ENCODE data around the gene SAXO1. TPM values are rescaled to one million over a fixed set of nuclear protein-coding genes. Genes with fewer than 3 reads are reported as not detected.

The SAXO1 gene
- total RNA-seq, 1 donor from 2014 or later = 0.17 TPM

DNA sequence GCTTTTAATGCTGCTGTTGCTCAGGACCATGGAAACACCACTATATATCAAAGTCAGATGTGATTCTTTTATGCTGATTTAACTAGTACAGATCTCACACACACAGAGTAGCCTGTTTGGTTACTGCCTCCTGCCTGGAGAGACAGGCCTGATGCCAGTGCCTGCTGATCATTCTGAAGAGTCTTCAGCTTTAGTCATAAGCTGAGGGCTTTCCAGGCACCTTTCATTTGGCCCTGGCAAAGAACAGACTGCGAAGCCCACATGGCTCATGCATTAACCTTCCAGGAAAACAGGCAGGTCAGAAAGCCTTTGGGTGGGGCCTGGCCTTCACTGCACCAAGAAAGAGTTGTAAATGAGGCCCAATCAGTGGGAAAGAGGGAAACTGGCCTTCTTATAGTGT is 144.7 kb downstream of the SAXO1 start:
- Mint-ChIP-seq H3K27me3 (ENCODE audit: low read depth) (no peaks in the 10 kb centered on the region), H3K9me3 (ENCODE audit: low read depth) (peaks cover 10% of the 10 kb centered on the region), H3K36me3 (ENCODE audit: low read depth) (peaks cover 3% of the 10 kb centered on the region), H3K4me1 (ENCODE audit: low read depth) (peaks cover 16% of the 10 kb centered on the region), H3K4me3 (ENCODE audit: unreplicated experiment) (no peak overlapping the region), H3K27ac (ENCODE audit: unreplicated experiment) (no peak overlapping the region)
- TF ChIP-seq, protein P1, sequence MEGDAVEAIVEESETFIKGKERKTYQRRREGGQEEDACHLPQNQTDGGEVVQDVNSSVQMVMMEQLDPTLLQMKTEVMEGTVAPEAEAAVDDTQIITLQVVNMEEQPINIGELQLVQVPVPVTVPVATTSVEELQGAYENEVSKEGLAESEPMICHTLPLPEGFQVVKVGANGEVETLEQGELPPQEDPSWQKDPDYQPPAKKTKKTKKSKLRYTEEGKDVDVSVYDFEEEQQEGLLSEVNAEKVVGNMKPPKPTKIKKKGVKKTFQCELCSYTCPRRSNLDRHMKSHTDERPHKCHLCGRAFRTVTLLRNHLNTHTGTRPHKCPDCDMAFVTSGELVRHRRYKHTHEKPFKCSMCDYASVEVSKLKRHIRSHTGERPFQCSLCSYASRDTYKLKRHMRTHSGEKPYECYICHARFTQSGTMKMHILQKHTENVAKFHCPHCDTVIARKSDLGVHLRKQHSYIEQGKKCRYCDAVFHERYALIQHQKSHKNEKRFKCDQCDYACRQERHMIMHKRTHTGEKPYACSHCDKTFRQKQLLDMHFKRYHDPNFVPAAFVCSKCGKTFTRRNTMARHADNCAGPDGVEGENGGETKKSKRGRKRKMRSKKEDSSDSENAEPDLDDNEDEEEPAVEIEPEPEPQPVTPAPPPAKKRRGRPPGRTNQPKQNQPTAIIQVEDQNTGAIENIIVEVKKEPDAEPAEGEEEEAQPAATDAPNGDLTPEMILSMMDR (IDR thresholded peaks at IDR 0.05) = no peak
- DNase-seq (ENCODE audit: low spot score) = no peak

- DNase-seq (ENCODE audit: low spot score) = no peak
- H3K36me3 Mint-ChIP-seq (ENCODE audit: low read depth) = peaks cover 3% of the 10 kb centered on the region
- H3K4me3 Mint-ChIP-seq (ENCODE audit: unreplicated experiment) = no peak overlapping the region
- H3K4me1 Mint-ChIP-seq (ENCODE audit: low read depth) = peaks cover 16% of the 10 kb centered on the region
- H3K27me3 Mint-ChIP-seq (ENCODE audit: low read depth) = no peaks in the 10 kb centered on the region
- TF ChIP-seq, protein P1 (IDR thresholded peaks at IDR 0.05) = no peak
- H3K9me3 Mint-ChIP-seq (ENCODE audit: low read depth) = peaks cover 13% of the 10 kb centered on the region
- H3K27ac Mint-ChIP-seq (ENCODE audit: unreplicated experiment) = no peak overlapping the region
These were observed 145.5 kb downstream of the SAXO1 start for GRCh38 chr9:18887546-18887945.

GRCh38 chr9:18881758-18882157 is 151.3 kb downstream of the SAXO1 start:
- TF ChIP-seq, protein P1 (IDR thresholded peaks at IDR 0.05) = no peak
- no peaks in the 10 kb centered on the region for H3K4me1 Mint-ChIP-seq (ENCODE audit: low read depth)
- peaks cover 3% of the 10 kb centered on the region for H3K36me3 Mint-ChIP-seq (ENCODE audit: low read depth)
- no peaks in the 10 kb centered on the region for H3K27me3 Mint-ChIP-seq (ENCODE audit: low read depth)
- no peak overlapping the region for H3K27ac Mint-ChIP-seq (ENCODE audit: unreplicated experiment)
- no peak overlapping the region for H3K4me3 Mint-ChIP-seq (ENCODE audit: unreplicated experiment)
- no peak for DNase-seq (ENCODE audit: low spot score)
- H3K9me3 Mint-ChIP-seq (ENCODE audit: low read depth) = peaks cover 16% of the 10 kb centered on the region

DNA sequence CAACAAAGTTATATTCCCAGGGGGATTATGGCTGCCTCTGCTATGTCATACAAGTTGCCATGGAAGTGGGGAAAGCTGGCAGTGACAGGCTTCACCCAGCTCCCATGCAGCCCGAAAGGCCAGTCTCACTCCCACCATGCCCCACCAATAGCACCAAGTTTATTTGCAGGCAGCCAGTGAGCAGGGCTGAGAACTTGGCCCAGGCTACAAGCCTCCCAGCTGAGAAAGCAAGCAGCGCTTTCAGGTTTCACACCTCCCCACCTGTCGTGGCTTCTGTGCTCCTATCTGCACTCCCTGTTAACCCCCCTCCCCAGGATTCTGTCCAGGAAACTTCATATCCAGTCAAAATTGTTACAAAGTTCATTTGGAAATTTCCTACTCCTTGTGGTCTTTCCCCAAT is 155.0 kb downstream of the SAXO1 start:
- no peak for DNase-seq (ENCODE audit: low spot score)
- peaks cover 1% of the 10 kb centered on the region for H3K27me3 Mint-ChIP-seq (ENCODE audit: low read depth)
- TF ChIP-seq, protein P1 (IDR thresholded peaks at IDR 0.05) = no peak
- no peak overlapping the region for H3K4me3 Mint-ChIP-seq (ENCODE audit: unreplicated experiment)
- H3K27ac Mint-ChIP-seq (ENCODE audit: unreplicated experiment) = no peak overlapping the region
- H3K9me3 Mint-ChIP-seq (ENCODE audit: low read depth) = peaks cover 15% of the 10 kb centered on the region
- H3K4me1 Mint-ChIP-seq (ENCODE audit: low read depth) = no peaks in the 10 kb centered on the region
- peaks cover 2% of the 10 kb centered on the region for H3K36me3 Mint-ChIP-seq (ENCODE audit: low read depth)

Other genes with a start within 250 kb of the SAXO1 start
- gene RRAGA, start 16.2 kb upstream of the SAXO1 start, total RNA-seq = 98.3 to 107 TPM (median 104 TPM) in 3 replicates
- 6.1 to 10.2 TPM (median 7.6 TPM) in 3 replicates for gene HAUS6, start 69.7 kb upstream of the SAXO1 start, total RNA-seq
- 20.0 to 78.4 TPM (median 71.9 TPM) in 3 replicates for gene PLIN2, start 94.3 kb upstream of the SAXO1 start, total RNA-seq
- 27.0 to 32.8 TPM (median 27.1 TPM) in 3 replicates for gene DENND4C, start 197.5 kb upstream of the SAXO1 start, total RNA-seq

Data from chondrocyte (in vitro differentiated cells).